ENCODE measurements around the gene COMMD1. TPM values are rescaled to one million over a fixed set of nuclear protein-coding genes. Genes with fewer than 3 reads are reported as not detected.

Gene COMMD1
- polyA plus RNA-seq, 1 donor from 2014 or later, result 69.1 TPM

DNA sequence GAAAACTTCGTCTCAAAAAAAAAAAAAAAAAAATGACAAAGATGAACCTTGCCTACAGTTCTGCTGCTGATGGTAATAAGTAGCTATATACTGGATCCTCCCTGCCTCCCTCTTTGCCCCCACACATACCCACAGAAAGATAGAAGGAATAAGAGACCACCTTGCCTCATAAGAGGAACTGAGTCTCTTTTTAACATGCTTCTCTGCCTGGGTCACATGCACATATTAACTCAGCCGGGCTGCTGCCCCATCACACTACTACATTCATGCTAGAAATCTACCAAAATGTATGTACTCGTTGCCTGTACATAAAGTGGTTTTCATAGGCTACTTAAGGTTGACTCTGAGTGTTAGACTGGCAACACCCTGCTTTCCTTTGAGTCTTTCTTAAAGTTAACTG, 211.5 kb downstream of the COMMD1 start:
- H3K27ac ChIP-seq (ENCODE audit: low read length), result no peak overlapping the region
- TF ChIP-seq, protein P1, sequence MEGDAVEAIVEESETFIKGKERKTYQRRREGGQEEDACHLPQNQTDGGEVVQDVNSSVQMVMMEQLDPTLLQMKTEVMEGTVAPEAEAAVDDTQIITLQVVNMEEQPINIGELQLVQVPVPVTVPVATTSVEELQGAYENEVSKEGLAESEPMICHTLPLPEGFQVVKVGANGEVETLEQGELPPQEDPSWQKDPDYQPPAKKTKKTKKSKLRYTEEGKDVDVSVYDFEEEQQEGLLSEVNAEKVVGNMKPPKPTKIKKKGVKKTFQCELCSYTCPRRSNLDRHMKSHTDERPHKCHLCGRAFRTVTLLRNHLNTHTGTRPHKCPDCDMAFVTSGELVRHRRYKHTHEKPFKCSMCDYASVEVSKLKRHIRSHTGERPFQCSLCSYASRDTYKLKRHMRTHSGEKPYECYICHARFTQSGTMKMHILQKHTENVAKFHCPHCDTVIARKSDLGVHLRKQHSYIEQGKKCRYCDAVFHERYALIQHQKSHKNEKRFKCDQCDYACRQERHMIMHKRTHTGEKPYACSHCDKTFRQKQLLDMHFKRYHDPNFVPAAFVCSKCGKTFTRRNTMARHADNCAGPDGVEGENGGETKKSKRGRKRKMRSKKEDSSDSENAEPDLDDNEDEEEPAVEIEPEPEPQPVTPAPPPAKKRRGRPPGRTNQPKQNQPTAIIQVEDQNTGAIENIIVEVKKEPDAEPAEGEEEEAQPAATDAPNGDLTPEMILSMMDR (IDR thresholded peaks at IDR 0.05; ENCODE audit: poor library complexity, severe bottlenecking), result no peak
- TF ChIP-seq SMC3 (conservative IDR thresholded peaks at IDR 0.05; ENCODE audit: poor library complexity), result no peak
- TF ChIP-seq, protein P2, sequence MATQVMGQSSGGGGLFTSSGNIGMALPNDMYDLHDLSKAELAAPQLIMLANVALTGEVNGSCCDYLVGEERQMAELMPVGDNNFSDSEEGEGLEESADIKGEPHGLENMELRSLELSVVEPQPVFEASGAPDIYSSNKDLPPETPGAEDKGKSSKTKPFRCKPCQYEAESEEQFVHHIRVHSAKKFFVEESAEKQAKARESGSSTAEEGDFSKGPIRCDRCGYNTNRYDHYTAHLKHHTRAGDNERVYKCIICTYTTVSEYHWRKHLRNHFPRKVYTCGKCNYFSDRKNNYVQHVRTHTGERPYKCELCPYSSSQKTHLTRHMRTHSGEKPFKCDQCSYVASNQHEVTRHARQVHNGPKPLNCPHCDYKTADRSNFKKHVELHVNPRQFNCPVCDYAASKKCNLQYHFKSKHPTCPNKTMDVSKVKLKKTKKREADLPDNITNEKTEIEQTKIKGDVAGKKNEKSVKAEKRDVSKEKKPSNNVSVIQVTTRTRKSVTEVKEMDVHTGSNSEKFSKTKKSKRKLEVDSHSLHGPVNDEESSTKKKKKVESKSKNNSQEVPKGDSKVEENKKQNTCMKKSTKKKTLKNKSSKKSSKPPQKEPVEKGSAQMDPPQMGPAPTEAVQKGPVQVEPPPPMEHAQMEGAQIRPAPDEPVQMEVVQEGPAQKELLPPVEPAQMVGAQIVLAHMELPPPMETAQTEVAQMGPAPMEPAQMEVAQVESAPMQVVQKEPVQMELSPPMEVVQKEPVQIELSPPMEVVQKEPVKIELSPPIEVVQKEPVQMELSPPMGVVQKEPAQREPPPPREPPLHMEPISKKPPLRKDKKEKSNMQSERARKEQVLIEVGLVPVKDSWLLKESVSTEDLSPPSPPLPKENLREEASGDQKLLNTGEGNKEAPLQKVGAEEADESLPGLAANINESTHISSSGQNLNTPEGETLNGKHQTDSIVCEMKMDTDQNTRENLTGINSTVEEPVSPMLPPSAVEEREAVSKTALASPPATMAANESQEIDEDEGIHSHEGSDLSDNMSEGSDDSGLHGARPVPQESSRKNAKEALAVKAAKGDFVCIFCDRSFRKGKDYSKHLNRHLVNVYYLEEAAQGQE (IDR thresholded peaks at IDR 0.05; ENCODE audit: borderline replicate concordance), result no peak
- TF ChIP-seq EP300 (conservative IDR thresholded peaks at IDR 0.05; ENCODE audit: poor library complexity, severe bottlenecking), result no peak
- no peak for TF ChIP-seq MXI1 (conservative IDR thresholded peaks at IDR 0.05; ENCODE audit: poor library complexity, severe bottlenecking)
- no peak for TF ChIP-seq TAF1 (IDR thresholded peaks at IDR 0.05; ENCODE audit: low read depth)
- H3F3A ChIP-seq (ENCODE audit: insufficient read depth, low read length, poor library complexity, severe bottlenecking), result no peaks in the 10 kb centered on the region
- no peak overlapping the region for H3K4me3 ChIP-seq (ENCODE audit: low read length)
- H3K27me3 ChIP-seq (ENCODE audit: insufficient read depth, low read depth, low read length), result no peaks in the 10 kb centered on the region
- H3K36me3 ChIP-seq (ENCODE audit: insufficient read depth, low read length), result no peaks in the 10 kb centered on the region
- no peak overlapping the region for H2AFZ ChIP-seq (ENCODE audit: low read depth, low read length)
- no peaks in the 10 kb centered on the region for H3K79me2 ChIP-seq (replicated peaks; ENCODE audit: insufficient read depth, low read length)
- H3K9ac ChIP-seq (ENCODE audit: low read length), result no peak overlapping the region
- no peaks in the 10 kb centered on the region for H3K9me3 ChIP-seq (ENCODE audit: low read length)
- H4K20me1 ChIP-seq (ENCODE audit: insufficient read depth), result no peaks in the 10 kb centered on the region
- H3K4me2 ChIP-seq (ENCODE audit: low read length), result no peak overlapping the region
- H3K9me2 ChIP-seq (ENCODE audit: insufficient read depth, low read length), result no peaks in the 10 kb centered on the region

DNA sequence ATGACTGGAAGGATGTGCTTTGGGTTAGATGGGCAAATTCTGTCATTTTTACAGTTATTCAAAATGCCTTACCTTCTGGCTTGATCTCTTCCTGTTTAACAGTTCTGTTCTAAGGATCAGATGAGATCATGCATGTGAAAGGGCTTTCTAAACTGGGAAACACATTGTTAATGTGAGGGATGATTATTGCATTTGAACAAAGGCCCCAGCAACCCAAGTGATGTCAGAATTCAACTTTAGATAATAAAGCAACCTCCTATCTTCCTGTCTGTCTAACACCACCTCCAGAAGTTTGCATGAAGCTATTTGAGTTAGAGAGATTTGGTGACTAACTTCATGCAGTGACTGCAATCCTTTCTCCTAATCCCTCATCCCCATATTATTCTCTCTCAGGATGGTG, 212.7 kb downstream of the COMMD1 start:
- Histone ChIP-seq H3K9ac (ENCODE audit: low read length) (no peak overlapping the region), H4K20me1 (ENCODE audit: insufficient read depth) (no peaks in the 10 kb centered on the region), H3F3A (ENCODE audit: insufficient read depth, low read length, poor library complexity, severe bottlenecking) (no peaks in the 10 kb centered on the region), H2AFZ (ENCODE audit: low read depth, low read length) (no peak overlapping the region), H3K27me3 (ENCODE audit: insufficient read depth, low read depth, low read length) (no peaks in the 10 kb centered on the region), H3K9me3 (ENCODE audit: low read length) (no peaks in the 10 kb centered on the region), H3K36me3 (ENCODE audit: insufficient read depth, low read length) (no peaks in the 10 kb centered on the region), H3K79me2 (replicated peaks; ENCODE audit: insufficient read depth, low read length) (no peaks in the 10 kb centered on the region), H3K9me2 (ENCODE audit: insufficient read depth, low read length) (no peaks in the 10 kb centered on the region), H3K4me2 (ENCODE audit: low read length) (no peak overlapping the region), H3K4me3 (ENCODE audit: low read length) (no peak overlapping the region), H3K27ac (ENCODE audit: low read length) (no peak overlapping the region)
- no peak for TF ChIP-seq EZH2 (IDR thresholded peaks at IDR 0.05; ENCODE audit: borderline replicate concordance, insufficient read depth, low read length, poor library complexity, severe bottlenecking)
- TF ChIP-seq TAF1 (IDR thresholded peaks at IDR 0.05; ENCODE audit: low read depth), result no peak
- TF ChIP-seq, protein P2 (IDR thresholded peaks at IDR 0.05; ENCODE audit: borderline replicate concordance), result no peak
- no peak for TF ChIP-seq MXI1 (conservative IDR thresholded peaks at IDR 0.05; ENCODE audit: poor library complexity, severe bottlenecking)
- TF ChIP-seq, protein P1 (IDR thresholded peaks at IDR 0.05; ENCODE audit: poor library complexity, severe bottlenecking), result no peak
- no peak for TF ChIP-seq EP300 (conservative IDR thresholded peaks at IDR 0.05; ENCODE audit: poor library complexity, severe bottlenecking)
- TF ChIP-seq RAD21 (conservative IDR thresholded peaks at IDR 0.05), result no peak
- TF ChIP-seq SMC3 (conservative IDR thresholded peaks at IDR 0.05; ENCODE audit: poor library complexity), result no peak
- no peak for TF ChIP-seq POLR2AphosphoS5 (IDR thresholded peaks at IDR 0.05)
